Activated T-cell treated with anti-CD3 and anti-CD28 coated beads for 1 hour (primary cell): Measurements from ENCODE around the gene MFAP2.

ENCODE experiments used
- DNase-seq: peaks from one replicate; pipeline ENCODE4 v3.0.0-alpha.2; 2020; ENCODE audit warnings: low read depth

The MFAP2 gene

DNA sequence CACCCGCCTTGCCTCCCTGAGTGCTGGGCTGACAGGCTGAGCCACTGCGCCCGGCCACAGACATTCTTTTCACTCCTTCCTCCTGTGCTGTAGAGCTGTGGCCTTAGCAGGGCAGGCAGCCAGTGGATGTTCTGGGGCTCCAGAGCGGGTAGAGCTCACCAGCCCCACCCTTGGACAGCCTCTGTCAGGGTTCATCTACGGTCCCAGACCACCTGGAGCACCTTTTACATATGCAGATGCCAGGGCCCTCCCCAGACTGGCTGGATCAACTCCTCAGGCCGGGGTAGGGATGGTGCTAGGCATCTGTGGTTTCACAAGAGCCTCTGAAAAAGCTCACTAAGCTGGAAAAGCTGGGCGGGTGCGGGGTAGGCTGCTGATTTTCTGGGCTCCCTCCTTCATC lies 26.7 kb upstream of the MFAP2 start:
- DNase-seq = no peak

GRCh38 chr1:17005365-17005740 lies 24.9 kb upstream of the MFAP2 start:
- no peak for DNase-seq

DNA sequence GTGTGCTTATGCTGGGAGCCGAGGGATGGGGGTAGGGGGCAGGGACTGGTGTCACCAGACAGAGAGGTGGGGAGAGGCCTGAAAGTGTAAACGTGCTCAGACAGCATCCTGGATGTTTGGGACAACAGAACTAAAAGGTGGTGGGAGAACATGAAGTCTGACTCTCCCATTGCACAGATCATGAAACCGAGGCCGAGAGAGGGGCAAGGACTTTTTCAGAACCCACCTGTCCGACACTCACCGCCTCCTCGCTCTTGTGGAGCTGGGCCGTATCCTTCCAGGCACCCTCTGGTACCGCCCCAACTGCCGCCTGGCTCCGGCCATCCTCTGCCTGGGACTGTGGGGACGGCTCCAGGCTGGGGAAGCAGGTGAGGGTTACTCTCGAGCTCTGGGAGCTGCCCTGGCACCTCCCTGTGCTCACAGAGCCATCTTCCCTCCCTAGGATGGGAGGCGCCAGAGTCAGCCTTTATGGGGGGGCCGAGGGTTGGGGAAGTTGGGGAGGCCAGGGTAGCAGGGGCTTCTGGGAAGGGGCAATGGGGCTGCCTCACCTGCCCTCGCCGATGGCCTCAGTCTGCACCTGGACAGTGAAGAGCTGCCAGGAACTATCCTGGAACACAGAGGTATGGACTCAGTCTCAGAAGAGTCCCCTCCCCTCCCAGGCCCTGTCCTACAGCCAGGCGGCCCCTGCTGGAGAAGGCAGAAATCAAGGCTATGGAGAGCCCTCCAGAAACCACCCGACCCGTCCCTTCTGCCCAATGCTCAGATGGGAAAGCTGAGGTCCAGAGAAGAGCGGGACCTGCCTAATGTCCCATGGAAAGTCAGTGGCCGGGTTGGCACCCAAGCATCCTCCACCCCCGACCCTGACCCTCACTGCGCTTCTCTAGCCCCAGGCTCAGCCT lies 24.3 kb upstream of the MFAP2 start:
- DNase-seq = no peak

DNA sequence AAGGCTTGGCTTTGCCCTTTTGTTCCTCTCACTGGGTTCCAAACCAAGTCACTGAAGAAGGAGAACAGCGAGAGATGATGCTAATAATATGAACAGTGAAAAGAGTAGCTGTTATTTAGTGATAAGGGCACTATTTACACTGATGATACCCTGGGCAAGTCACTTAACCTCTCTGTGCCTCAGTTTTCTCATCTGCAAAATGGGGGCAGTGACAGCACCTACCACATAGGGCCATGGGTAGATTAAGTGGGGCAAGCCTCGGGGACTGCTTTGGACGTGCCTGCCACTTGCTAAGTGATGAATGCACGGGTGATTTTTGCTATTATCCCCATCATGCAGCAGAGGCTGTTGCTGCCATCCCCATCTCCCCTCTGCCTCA lies 22.1 kb upstream of the MFAP2 start:
- DNase-seq = no peak

GRCh38 chr1:17001760-17002523 lies 21.5 kb upstream of the MFAP2 start:
- DNase-seq = no peak

GRCh38 chr1:16999863-17000262 lies 19.4 kb upstream of the MFAP2 start:
- no peak for DNase-seq

- no peak for DNase-seq
Observed at GRCh38 chr1:16998589-16998988, 18.2 kb upstream of the MFAP2 start.

GRCh38 chr1:16996845-16997244 lies 16.4 kb upstream of the MFAP2 start:
- no peak for DNase-seq

DNA sequence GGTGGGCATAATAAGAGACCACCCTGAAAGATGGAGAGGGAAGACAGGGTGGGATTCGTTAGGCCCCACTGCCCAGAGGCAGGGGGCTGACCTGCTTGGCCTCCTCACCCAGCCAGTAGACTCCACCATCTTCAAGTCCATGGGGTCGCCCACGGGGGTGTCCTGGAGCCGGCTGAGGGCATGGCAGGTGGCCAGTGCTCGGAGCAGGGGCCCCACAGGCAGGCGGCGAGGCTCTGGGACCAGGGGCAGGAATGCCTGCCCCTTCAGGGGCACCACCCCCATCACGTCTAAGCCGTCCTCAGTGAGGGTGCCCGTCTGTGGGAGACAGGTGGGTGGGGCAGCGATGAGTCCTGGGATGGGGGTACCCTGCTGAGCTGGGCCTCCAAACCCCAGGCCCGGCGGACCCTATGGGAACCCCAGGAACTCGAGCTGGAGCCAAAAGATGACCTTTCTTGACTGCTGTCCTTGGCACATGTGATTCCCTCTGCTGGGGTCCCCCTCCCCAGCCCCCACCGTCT lies 13.2 kb upstream of the MFAP2 start:
- no peak for DNase-seq

DNA sequence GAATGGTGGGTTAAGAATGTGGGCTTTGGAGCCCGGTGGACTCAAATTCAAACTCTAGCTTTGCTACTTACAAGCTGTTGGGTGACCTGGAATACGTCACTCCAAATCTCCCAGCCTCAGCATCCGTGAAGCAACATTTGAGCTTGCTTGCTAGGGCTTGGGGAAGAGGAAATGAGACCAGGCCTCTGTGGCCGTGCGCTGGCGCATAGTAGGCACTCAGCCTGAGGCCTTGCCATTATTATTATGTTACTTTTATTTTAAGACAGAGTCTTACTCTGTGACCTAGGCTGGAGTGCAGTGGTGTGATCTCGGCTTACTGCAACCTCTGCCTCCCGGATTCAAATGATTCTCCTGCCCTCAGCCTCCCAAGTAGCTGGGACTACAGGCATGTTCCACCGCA lies 12.3 kb upstream of the MFAP2 start:
- no peak for DNase-seq

DNA sequence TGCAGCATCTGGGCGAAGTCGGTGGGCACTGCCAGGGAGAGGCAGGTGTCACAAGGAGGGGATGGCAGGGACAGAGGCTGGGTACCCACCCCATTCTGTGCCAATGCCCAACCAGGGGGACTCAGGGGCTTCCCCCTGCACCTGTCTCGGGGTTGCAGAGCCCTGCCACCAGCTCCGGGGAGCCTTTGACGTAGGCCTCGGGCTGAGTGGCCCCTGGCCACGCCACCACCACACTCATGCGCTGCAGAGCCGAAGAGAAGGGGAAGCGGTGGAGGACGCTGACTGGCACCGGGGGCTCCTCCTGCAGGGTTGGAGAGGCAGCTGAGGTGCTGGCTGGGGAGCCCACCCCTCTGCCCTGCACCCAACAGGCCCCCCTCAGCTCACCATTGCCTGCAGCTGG lies 11.7 kb upstream of the MFAP2 start:
- no peak for DNase-seq

- no peak for DNase-seq
Observed at GRCh38 chr1:16991571-16991970, 11.2 kb upstream of the MFAP2 start.

DNA sequence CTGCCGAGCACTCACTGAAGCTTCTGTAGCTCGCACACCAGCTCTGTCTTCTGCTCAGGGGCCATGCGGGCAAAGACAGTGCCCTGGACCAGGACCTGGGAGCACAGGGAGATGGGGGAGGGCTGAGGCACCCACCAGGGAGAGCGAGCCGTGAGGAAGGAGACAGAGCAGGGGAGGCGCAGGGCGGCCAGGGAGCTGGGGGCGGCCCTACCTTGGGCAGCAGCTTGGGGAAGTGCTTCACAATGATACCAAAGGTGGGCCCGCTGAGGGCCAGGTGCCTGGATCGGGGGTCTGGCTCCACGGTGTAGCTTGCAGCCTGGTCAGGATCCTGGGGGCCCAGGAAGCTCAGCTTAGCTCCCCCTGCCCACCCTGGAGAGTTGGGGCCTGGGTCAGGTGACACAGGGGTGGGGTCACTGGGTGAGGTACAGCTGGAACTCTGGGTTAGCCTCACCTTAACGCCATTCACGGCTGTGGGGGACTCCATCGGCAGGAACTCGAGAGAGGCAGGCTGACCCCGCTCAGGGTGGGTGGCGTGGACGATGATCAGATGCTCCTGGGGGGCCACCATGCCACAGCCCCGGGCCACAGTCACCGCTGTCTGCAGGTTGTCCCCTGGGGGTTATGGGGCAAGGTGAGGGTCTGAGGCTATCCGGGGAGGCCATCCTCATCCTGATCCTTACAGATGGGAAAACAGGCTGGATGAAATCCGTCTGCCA lies 9.4 kb upstream of the MFAP2 start:
- DNase-seq = no peak

DNA sequence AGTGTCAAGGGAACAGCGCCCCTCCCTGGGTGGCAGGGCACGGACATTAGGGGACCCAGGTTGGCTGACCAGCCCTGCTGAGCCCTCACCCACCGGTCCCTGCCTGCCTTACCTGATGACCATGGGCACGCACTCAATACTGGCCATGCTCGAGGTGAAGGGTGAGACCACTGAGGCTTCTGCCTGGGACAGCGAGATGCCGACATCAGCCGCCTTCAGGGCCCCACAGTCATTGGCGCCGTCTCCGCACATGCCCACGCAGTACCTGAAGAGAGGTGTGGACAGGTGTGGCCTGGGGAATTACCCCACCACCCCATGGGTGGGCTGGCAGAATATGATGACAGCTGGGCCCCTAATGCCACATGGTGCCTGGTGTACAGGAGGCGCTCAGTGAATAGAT lies 7.8 kb upstream of the MFAP2 start:
- no peak for DNase-seq

GRCh38 chr1:16986962-16987361 lies 6.5 kb upstream of the MFAP2 start:
- DNase-seq = no peak

DNA sequence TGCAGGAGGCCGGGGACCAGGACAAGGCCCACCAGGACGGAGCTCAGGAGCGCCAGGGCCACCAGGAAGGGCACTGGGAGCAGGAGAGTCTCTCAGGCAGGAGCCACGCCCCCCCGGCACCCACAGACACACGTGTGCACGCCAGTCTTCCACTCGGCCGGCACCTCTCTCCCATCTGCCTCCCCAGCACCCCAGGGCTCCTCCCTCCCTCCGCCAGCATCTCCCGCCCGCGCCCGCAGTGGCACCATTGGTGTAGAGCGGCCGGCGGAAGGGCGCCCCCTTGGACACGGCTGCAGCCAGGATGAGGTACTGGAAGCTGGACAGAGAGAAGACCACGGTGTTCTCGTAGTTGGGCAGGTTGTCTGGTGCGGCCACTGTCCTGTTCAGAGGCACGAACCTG lies 6.1 kb upstream of the MFAP2 start:
- DNase-seq = no peak

- DNase-seq = no peak
Observed at GRCh38 chr1:16986113-16986512, 5.7 kb upstream of the MFAP2 start.

DNA sequence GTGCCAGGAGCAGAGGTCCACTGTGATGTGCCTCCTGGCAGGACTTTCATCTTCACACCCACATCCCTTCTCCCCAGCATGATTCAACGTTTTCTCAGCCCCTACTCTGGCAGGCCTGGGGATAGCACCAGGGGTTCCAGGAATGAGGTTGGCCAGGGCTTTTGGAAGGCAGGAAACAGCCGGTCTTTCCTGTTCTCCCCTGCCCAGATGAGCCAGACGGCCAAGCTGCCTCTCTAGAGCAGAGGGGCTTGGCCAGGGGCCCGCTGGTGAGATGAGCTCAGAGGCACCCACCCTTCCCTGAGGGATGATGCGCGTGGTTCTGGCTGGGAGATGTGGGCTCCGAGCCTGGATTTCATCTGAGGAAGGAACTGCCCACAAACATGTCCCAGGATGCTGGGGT lies 4.3 kb upstream of the MFAP2 start:
- no peak for DNase-seq

- no peak for DNase-seq
Observed at GRCh38 chr1:16983649-16984048, 3.2 kb upstream of the MFAP2 start.

DNA sequence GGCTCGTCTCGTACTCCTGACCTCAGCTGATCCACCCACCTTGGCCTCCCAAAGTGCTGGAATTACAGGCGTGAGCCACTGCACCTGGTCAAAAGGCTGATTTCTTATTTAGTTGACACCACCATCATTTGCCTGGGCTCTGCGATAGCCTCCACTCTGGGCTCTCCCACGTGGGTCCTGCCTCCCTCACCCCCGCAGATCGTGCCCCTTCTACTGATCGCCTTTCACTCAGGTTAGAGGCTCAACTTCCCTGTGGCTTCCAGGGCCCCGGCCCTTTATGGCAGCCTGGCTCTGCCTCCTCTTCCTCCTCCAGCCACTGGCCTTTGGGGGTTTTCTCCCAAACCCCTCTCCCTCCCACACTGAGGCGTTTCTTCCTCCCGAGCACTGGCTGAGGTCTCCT lies 2.5 kb upstream of the MFAP2 start:
- no peak for DNase-seq

DNA sequence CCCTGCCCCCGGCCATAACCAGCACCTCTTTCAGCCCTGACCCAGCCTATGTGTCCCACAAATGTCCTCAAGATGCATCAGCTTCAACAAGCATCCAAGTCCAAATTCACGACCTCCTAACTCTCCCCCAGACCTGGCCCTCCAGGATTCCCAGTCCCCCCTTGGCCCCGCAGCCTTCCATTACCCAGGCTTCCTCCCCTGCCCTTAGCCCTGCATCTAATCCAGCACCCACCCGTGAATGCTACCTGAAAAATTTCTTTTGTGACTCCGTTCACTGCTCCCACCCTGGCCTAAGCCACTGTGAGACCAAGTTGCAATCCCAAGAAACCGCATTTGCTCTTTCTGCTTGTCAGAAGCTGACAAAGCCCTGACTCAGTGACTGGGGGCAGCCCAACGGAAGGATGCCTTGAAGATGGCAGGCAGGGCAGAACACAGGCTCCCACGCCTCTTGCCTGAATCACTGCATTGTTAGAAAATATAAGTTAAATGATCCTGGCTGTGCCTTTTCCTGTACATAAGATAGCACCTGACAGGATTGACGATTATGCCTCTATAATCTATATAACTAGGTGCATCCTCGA lies 939 bp upstream of the MFAP2 start:
- no peak for DNase-seq
